HepG2 (cell line): ENCODE results near the gene FALEC. TPM values are rescaled to one million over a fixed set of nuclear protein-coding genes. Genes with fewer than 3 reads are reported as not detected.
A peak's percentile ranks its signal among the peaks of the same experiment; 100 is the strongest.

Experiments
- ATF3 ChIP-seq: sonication (generic); formaldehyde crosslinking; IDR thresholded peaks from 2 replicates; pipeline ENCODE4 v1.4.0; 2020; ENCODE audit warnings: missing genetic modification reagents
- ATRX ChIP-seq: sonication (generic); formaldehyde crosslinking; IDR thresholded peaks from 2 replicates; pipeline ENCODE4 v1.4.0; 2020; ENCODE audit warnings: missing genetic modification reagents, borderline replicate concordance
- FOXC1 ChIP-seq: sonication (generic); formaldehyde crosslinking; IDR thresholded peaks from 2 replicates; pipeline ENCODE4 v1.8.0; 2022; ENCODE audit warnings: mild to moderate bottlenecking, missing genetic modification reagents, borderline replicate concordance
- GFI1 ChIP-seq: sonication (generic); formaldehyde crosslinking; IDR thresholded peaks from 2 replicates; pipeline ENCODE4 v1.5.0; 2020; ENCODE audit warnings: missing genetic modification reagents, mild to moderate bottlenecking, borderline replicate concordance
- HDAC2 ChIP-seq: sonication (generic); formaldehyde crosslinking; IDR thresholded peaks from 2 replicates; pipeline ENCODE4 v1.4.0; 2020; ENCODE audit warnings: missing genetic modification reagents
- HNRNPLL ChIP-seq: fragments of 200-400 bp; formaldehyde crosslinking; IDR thresholded peaks from 2 replicates; pipeline ENCODE4 v1.6.1; 2017; ENCODE audit warnings: mild to moderate bottlenecking, low read depth, low read length; ENCODE audit not compliant: poor library complexity, severe bottlenecking
- MLX ChIP-seq: IDR thresholded peaks from 2 replicates; pipeline ENCODE4 v1.6.1; 2016
- NAIF1 ChIP-seq: sonication (generic); formaldehyde crosslinking; IDR thresholded peaks from 2 replicates; pipeline ENCODE4 v1.5.0; 2020; ENCODE audit warnings: mild to moderate bottlenecking, missing genetic modification reagents, borderline replicate concordance
- RELA ChIP-seq: sonication (generic); formaldehyde crosslinking; IDR thresholded peaks from 2 replicates; pipeline ENCODE4 v1.4.0; 2020; ENCODE audit warnings: missing genetic modification reagents
- SALL1 ChIP-seq: sonication (generic); formaldehyde crosslinking; IDR thresholded peaks from 2 replicates; pipeline ENCODE4 v1.8.0; 2022; ENCODE audit warnings: mild to moderate bottlenecking, missing genetic modification reagents
- SIN3B ChIP-seq: fragments of 150-350 bp; IDR thresholded peaks from 2 replicates; pipeline ENCODE4 v1.6.1; 2014; ENCODE audit warnings: low read length
- SIX4 ChIP-seq: sonication (generic); formaldehyde crosslinking; IDR thresholded peaks from 2 replicates; pipeline ENCODE4 v1.4.0; 2020; ENCODE audit warnings: missing genetic modification reagents
- SRF ChIP-seq: IDR thresholded peaks from 2 replicates; pipeline ENCODE4 v1.6.1; 2011; ENCODE audit warnings: mild to moderate bottlenecking, low read depth, low read length, moderate library complexity
- THAP11 ChIP-seq: IDR thresholded peaks from 2 replicates; pipeline ENCODE4 v1.6.1; 2016; ENCODE audit warnings: missing biosample characterization, missing genetic modification reagents
- YEATS2 ChIP-seq: sonication (generic); formaldehyde crosslinking; IDR thresholded peaks from 2 replicates; pipeline ENCODE4 v1.4.0; 2020; ENCODE audit warnings: missing genetic modification reagents, borderline replicate concordance
- ZBTB34 ChIP-seq: sonication (generic); formaldehyde crosslinking; IDR thresholded peaks from 2 replicates; pipeline ENCODE4 v1.8.0; 2022; ENCODE audit warnings: mild to moderate bottlenecking, missing genetic modification reagents
- ZNF235 ChIP-seq: sonication (generic); formaldehyde crosslinking; IDR thresholded peaks from 2 replicates; pipeline ENCODE4 v1.8.1; 2023; ENCODE audit warnings: mild to moderate bottlenecking, missing genetic modification reagents, borderline replicate concordance
- ZNF615 ChIP-seq: sonication (generic); formaldehyde crosslinking; IDR thresholded peaks from 2 replicates; pipeline ENCODE4 v1.5.0; 2020; ENCODE audit warnings: mild to moderate bottlenecking, missing genetic modification reagents, borderline replicate concordance
- ZNF792 ChIP-seq: IDR thresholded peaks from 2 replicates; pipeline ENCODE4 v1.6.1; 2016
- ZSCAN25 ChIP-seq: sonication (generic); formaldehyde crosslinking; IDR thresholded peaks from 2 replicates; pipeline ENCODE4 v1.8.0; 2022; ENCODE audit warnings: mild to moderate bottlenecking, missing genetic modification reagents
- polyA plus RNA-seq, 8 experiments: library from polyadenylated mRNA; depleted of rRNA in 3 of 8; stranded (reverse) in 7 of 8; unstranded in 1 of 8; fragments of >200 nt; fragmentation: Illumina TruSeq in 4 of 8; extraction: Trizol in 4 of 8; gene quantifications; 2 replicates each; pipeline versions ENCODE4 v1.2.1 to v1.2.3, GENCODE V29; 2011 to 2016; ENCODE audit warnings: low read depth in 4 of 8, missing spikeins in 1 of 8, mixed read lengths in 1 of 8; ENCODE audit not compliant: insufficient read depth in 1 of 8
- total RNA-seq, 5 experiments: library from RNA; depleted of rRNA; stranded (reverse); fragments of >200 nt; fragmentation: Illumina TruSeq; extraction: Trizol; gene quantifications; 2 replicates each; pipeline ENCODE4 v1.2.3, GENCODE V29; 2016; ENCODE audit warnings: low read depth in 1 of 5
- TF ChIP-seq, protein P1 (sequence below): sonication (generic); formaldehyde crosslinking; IDR thresholded peaks from 2 replicates; pipeline ENCODE4 v1.5.0; 2020; ENCODE audit warnings: missing genetic modification reagents
- TF ChIP-seq, protein P2 (sequence below): sonication (generic); formaldehyde crosslinking; IDR thresholded peaks from 2 replicates; pipeline ENCODE4 v1.4.0; 2020; ENCODE audit warnings: missing genetic modification reagents; ENCODE audit errors: not compliant biosample characterization

Gene FALEC
- total and polyA plus RNA-seq, 2 of the 13 experiments (the other 11 are each of a cell fraction or from before 2014, with no cell fraction given): 0.33 to 0.71 TPM

GRCh38 chr1:150486966-150487762 is 28.4 kb upstream of the FALEC start, which contains the start of gene TARS2 (continued):
- TF ChIP-seq ZNF235 (CRISPR knock-in tag) (no peak; the same call in 1 of the 2 replicates), ZSCAN25 (CRISPR knock-in tag) (no peak), FOXC1 (CRISPR knock-in tag) (0 out of 2 replicates have a peak, but pooled peaks have one; percentile 55), MLX (CRISPR knock-in tag) (no peak), SIX4 (CRISPR knock-in tag) (peak; percentile 53; the same call in 1 of the 2 replicates), THAP11 (CRISPR knock-in tag) (peak; percentile 93), SIN3B (peak; percentile 91), ZNF792 (CRISPR knock-in tag) (peak; percentile 87; the same call in 1 of the 2 replicates), RELA (no peak), HNRNPLL (no peak), ATF3 (CRISPR knock-in tag) (0 out of 2 replicates have a peak, but pooled peaks have one; percentile 30), ZNF615 (CRISPR knock-in tag) (0 out of 2 replicates have a peak, but pooled peaks have one; percentile 70), SRF (peak; percentile 83; the same call in 1 of the 2 replicates), HDAC2 (CRISPR knock-in tag) (peak; percentile 89), GFI1 (CRISPR knock-in tag) (peak; percentile 45; the same call in 1 of the 2 replicates), NAIF1 (0 out of 2 replicates have a peak, but pooled peaks have one; percentile 55), YEATS2 (CRISPR knock-in tag) (peak; percentile 95), ATRX (CRISPR knock-in tag) (no peak), SALL1 (CRISPR knock-in tag) (peak; percentile 88), ZBTB34 (CRISPR knock-in tag) (0 out of 2 replicates have a peak, but pooled peaks have one; percentile 45)
- TF ChIP-seq, protein P1, sequence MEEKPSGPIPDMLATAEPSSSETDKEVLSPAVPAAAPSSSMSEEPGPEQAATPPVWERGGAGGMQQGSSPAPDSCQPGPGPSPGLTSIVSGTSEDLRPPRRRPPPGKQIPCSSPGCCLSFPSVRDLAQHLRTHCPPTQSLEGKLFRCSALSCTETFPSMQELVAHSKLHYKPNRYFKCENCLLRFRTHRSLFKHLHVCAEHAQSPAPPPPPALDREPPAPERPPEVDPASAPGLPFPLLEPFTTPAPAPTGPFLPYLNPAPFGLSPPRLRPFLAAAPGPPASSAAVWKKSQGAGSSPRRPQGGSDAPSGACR (CRISPR knock-in tag): peak; percentile 43
- TF ChIP-seq, protein P2, sequence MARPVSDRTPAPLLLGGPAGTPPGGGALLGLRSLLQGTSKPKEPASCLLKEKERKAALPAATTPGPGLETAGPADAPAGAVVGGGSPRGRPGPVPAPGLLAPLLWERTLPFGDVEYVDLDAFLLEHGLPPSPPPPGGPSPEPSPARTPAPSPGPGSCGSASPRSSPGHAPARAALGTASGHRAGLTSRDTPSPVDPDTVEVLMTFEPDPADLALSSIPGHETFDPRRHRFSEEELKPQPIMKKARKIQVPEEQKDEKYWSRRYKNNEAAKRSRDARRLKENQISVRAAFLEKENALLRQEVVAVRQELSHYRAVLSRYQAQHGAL (CRISPR knock-in tag): no peak
